ENCODE data around the gene IGFBP4.

Gene IGFBP4

DNA sequence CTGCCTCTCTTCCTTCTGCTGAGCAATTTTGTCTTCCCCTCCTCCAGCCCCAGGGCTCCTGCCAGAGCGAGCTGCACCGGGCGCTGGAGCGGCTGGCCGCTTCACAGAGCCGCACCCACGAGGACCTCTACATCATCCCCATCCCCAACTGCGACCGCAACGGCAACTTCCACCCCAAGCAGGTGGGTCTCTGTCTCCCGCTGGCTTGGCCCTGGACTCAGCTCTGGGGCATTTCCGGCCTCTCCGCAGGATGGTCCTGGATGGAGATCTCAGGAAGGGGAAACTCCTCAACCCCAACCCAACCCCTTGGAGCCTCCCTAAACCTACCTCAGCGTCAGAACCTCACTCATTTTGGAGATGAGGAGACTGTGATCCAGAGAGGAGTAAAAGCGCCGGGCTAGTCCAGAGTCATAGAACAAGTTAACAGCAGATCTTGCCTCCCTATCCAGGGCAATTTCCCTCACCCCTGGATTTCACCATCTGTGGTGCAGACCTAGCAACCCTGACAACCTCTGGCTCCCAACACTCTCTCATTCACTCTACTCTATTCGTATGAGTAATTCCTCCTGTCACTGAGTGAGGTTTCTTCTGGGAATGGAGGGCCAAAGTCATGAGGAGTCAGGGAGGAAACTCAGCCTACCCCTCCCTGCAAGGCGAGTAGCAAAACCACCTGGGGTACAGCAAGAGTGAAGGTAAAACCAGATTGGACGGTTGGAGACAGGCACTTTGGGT, 10.8 kb downstream of the IGFBP4 start:
- CTCF ChIA-PET: interaction anchor here (0.8 to 3.9 kb wide), 3 partner anchors 21 to 79 kb away, joined by 3 to 19 read pairs (median 3); no protein-coding TSS in a partner anchor
- no peak for DNase-seq (ENCODE audit: extremely low spot score)
- POLR2A ChIA-PET: interaction anchor here (1.7 kb wide), 1 partner anchor 36 kb away, joined by 5 read pairs; the partner anchor contains the start of gene TOP2A
- TF ChIP-seq CTBP1 (IDR thresholded peaks at IDR 0.05; ENCODE audit: borderline replicate concordance): no peak
- no peak for TF ChIP-seq L3MBTL2 (conservative IDR thresholded peaks at IDR 0.05)
- TF ChIP-seq BHLHE40 (IDR thresholded peaks at IDR 0.05; ENCODE audit: borderline replicate concordance): no peak
- TF ChIP-seq ARNT (IDR thresholded peaks at IDR 0.05): no peak
- TF ChIP-seq FOXK2 (IDR thresholded peaks at IDR 0.05): no peak
- no peak for TF ChIP-seq SP1 (IDR thresholded peaks at IDR 0.05)
- TF ChIP-seq HDGF (IDR thresholded peaks at IDR 0.05; ENCODE audit: borderline replicate concordance): no peak
- no peak for TF ChIP-seq ZNF384 (IDR thresholded peaks at IDR 0.05)
- no peak for TF ChIP-seq LEF1 (IDR thresholded peaks at IDR 0.05; ENCODE audit: borderline replicate concordance)
- no peak for TF ChIP-seq NFRKB (IDR thresholded peaks at IDR 0.05)
- no peak for TF ChIP-seq SUZ12 (IDR thresholded peaks at IDR 0.05)

DNA sequence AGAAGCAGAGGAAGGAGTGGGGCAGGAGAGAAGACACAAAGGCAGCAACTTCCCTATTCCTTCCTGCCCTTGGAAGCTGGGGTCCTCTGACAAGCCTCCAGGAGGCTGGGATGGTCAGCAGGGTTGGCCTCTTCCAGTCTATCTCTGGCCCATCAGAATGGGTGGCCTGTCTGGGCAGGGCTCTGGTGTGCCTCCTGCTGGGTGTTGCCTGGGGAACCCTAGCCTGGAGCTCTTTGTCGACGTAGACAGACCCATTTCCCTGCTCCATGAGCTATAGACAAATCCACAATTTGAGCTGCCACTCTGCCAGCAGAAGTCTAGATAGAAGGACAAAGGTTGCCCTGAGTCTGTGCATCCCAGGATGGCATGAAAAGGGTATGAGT, 11.4 kb downstream of the IGFBP4 start:
- DNase-seq (ENCODE audit: extremely low spot score): no peak
- POLR2A ChIA-PET: interaction anchor here (1.7 kb wide), 1 partner anchor 37 kb away, joined by 5 read pairs; the partner anchor contains the start of gene TOP2A

GRCh38 chr17:40456396-40456951, 13.2 kb downstream of the IGFBP4 start:
- DNase-seq (ENCODE audit: extremely low spot score): no peak
- ChIA-PET POLR2A (interaction anchor here (1.4 kb wide), 1 partner anchor 39 kb away, joined by 6 read pairs; the partner anchor contains the start of gene TOP2A), CTCF (interaction anchor here (1.7 to 3.9 kb wide), 2 partner anchors 20 to 103 kb away, joined by 4 to 19 read pairs; no protein-coding TSS in a partner anchor)
- TF ChIP-seq L3MBTL2 (conservative IDR thresholded peaks at IDR 0.05) (no peak), FOXK2 (IDR thresholded peaks at IDR 0.05) (no peak), HDGF (IDR thresholded peaks at IDR 0.05; ENCODE audit: borderline replicate concordance) (no peak), CTBP1 (IDR thresholded peaks at IDR 0.05; ENCODE audit: borderline replicate concordance) (no peak), SP1 (IDR thresholded peaks at IDR 0.05) (no peak), BHLHE40 (IDR thresholded peaks at IDR 0.05; ENCODE audit: borderline replicate concordance) (no peak), ZNF384 (IDR thresholded peaks at IDR 0.05) (no peak), NFRKB (IDR thresholded peaks at IDR 0.05) (no peak), FOXM1 (IDR thresholded peaks at IDR 0.05; ENCODE audit: borderline replicate concordance) (no peak), PKNOX1 (IDR thresholded peaks at IDR 0.05) (no peak), SUZ12 (IDR thresholded peaks at IDR 0.05) (no peak), FOXA1 (IDR thresholded peaks at IDR 0.05) (no peak), ARNT (IDR thresholded peaks at IDR 0.05) (no peak)

More for the DNA sequence above, 11.4 kb downstream of the IGFBP4 start:
- no peak for TF ChIP-seq LEF1 (IDR thresholded peaks at IDR 0.05; ENCODE audit: borderline replicate concordance)
- no peak for TF ChIP-seq SUZ12 (IDR thresholded peaks at IDR 0.05)
- no peak for TF ChIP-seq L3MBTL2 (conservative IDR thresholded peaks at IDR 0.05)
- no peak for TF ChIP-seq ELF4 (IDR thresholded peaks at IDR 0.05)
- TF ChIP-seq ARNT (IDR thresholded peaks at IDR 0.05): no peak
- no peak for TF ChIP-seq NFRKB (IDR thresholded peaks at IDR 0.05)
- no peak for TF ChIP-seq ZNF384 (IDR thresholded peaks at IDR 0.05)
- TF ChIP-seq FOXK2 (IDR thresholded peaks at IDR 0.05): no peak
- TF ChIP-seq FOXA1 (IDR thresholded peaks at IDR 0.05): no peak
- TF ChIP-seq SP1 (IDR thresholded peaks at IDR 0.05): no peak
- TF ChIP-seq BHLHE40 (IDR thresholded peaks at IDR 0.05; ENCODE audit: borderline replicate concordance): no peak
- no peak for TF ChIP-seq CTBP1 (IDR thresholded peaks at IDR 0.05; ENCODE audit: borderline replicate concordance)
- CTCF ChIA-PET: interaction anchor here (0.8 to 3.9 kb wide), 3 partner anchors 21 to 24 kb away, joined by 3 to 19 read pairs (median 3); no protein-coding TSS in a partner anchor

GRCh38 chr17:40457369-40457768, 14.1 kb downstream of the IGFBP4 start:
- no peak for TF ChIP-seq PKNOX1 (IDR thresholded peaks at IDR 0.05)
- CTCF ChIA-PET: interaction anchor here (3.9 kb wide), 1 partner anchor 19 kb away, joined by 19 read pairs; no protein-coding TSS in a partner anchor
- DNase-seq (ENCODE audit: extremely low spot score): no peak
- POLR2A ChIA-PET: interaction anchor here (1.2 to 1.4 kb wide), 2 partner anchors 40 kb away, joined by 3 to 6 read pairs; partner anchors contain the start of gene TOP2A

DNA sequence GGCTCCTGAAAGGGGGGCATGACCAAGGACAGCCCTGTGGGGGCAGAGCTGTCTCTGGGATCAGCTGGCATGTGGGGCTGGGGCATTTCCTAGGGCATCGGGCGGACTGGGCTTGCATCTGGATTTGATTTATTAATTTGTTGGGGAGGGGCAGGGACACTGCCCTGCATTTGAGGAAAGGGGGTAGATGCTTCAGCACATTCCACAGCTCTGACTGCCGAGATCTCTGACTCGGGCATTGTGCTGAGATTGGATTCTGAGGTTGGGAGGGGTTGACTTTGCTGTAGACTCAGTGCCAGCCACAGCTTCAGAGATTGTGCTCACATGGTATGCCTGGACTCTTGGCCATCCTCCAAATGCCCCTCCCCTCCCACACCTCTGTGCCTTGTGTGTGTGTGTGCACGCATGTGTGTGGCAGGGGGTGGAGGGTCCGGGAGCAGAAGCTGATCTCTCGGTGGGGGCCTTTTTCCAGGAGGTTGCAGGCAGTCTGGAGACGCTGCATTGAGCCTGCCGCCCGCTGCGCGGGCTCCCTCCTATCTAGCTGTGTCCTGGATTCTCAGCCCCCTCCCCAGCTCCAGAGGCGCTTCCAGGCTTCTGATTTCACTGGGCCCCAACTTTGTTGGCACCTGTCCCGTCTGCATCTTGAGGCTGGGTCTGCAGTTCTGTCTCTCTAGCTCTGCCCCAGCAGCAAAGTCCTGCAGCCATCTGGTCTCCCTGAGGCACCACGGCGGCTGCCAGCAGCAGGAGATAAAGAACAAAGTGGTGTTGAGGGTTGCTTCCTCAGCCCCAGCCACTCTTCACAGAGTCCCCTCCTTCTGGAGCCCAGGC, 14.9 kb downstream of the IGFBP4 start:
- ChIA-PET POLR2A (interaction anchor here (0.9 to 1.2 kb wide), 2 partner anchors 14 to 40 kb away, joined by 3 read pairs; partner anchors contain the start of gene TOP2A), CTCF (interaction anchor here (0.7 kb wide), 1 partner anchor 130 kb away, joined by 3 read pairs; no protein-coding TSS in a partner anchor)
- DNase-seq (ENCODE audit: extremely low spot score): no peak
- no peak for TF ChIP-seq FOXM1 (IDR thresholded peaks at IDR 0.05; ENCODE audit: borderline replicate concordance)
- TF ChIP-seq SUZ12 (IDR thresholded peaks at IDR 0.05): no peak
- no peak for TF ChIP-seq HDGF (IDR thresholded peaks at IDR 0.05; ENCODE audit: borderline replicate concordance)
- no peak for TF ChIP-seq FOXA1 (IDR thresholded peaks at IDR 0.05)
- no peak for TF ChIP-seq LEF1 (IDR thresholded peaks at IDR 0.05; ENCODE audit: borderline replicate concordance)

Measured in HEK293T (cell line).